ENCODE data around the gene SLC6A11. TPM values are rescaled to one million over a fixed set of nuclear protein-coding genes. Genes with fewer than 3 reads are reported as not detected.

SLC6A11 gene
- total and polyA plus RNA-seq, 2 of the 8 experiments (the other 6 are each of a cell fraction or from before 2014, with no cell fraction given) = 0.78 to 1.5 TPM

GRCh38 chr3:10988001-10988665, 172.1 kb downstream of the SLC6A11 start:
- Histone ChIP-seq H4K5ac (ENCODE audit: insufficient read length, low read depth, low read length) (no peak overlapping the region), H3K23me2 (ENCODE audit: low read depth, low read length) (peaks cover 5% of the 10 kb centered on the region; the same call in 1 of the 2 replicates), H3K9me3 (ENCODE audit: insufficient read depth in 2 of 2, low read depth in 1 of 2, low read length in 1 of 2) (no peaks in the 10 kb centered on the region), H2AFZ (ENCODE audit: low read length) (no peak overlapping the region), H2BK120ac (replicated peaks; ENCODE audit: low read depth, low read length) (no peak overlapping the region), H4K8ac (ENCODE audit: extremely low read depth, insufficient read depth, low read length) (no peak overlapping the region), H3K27ac (ENCODE audit: low read depth, low read length) (no peak overlapping the region), H2BK20ac (ENCODE audit: low read length) (no peak overlapping the region), H2AK5ac (ENCODE audit: low read depth, low read length) (no peak overlapping the region), H2BK12ac (ENCODE audit: low read depth, low read length) (no peak overlapping the region), H3K36me3 (ENCODE audit: control insufficient read depth in 2 of 4, insufficient read depth in 4 of 4, low read length in 3 of 4) (no peaks in the 10 kb centered on the region), H3K27me3 (replicated peaks in 1 of 4; ENCODE audit: control insufficient read depth in 3 of 4, extremely low read depth in 1 of 4, insufficient read depth in 3 of 4, low read length in 3 of 4) (peaks cover 3 to 15% (median 12%) of the 10 kb centered on the region in 4 experiments; a peak in 6 of 7 replicates), H2BK15ac (ENCODE audit: low read length) (no peak overlapping the region), H3K4me3 (ENCODE audit: extremely low read depth in 1 of 4, insufficient read depth in 2 of 4, low read depth in 3 of 4, low read length in 4 of 4) (no peak overlapping the region), H3K4me2 (ENCODE audit: insufficient read depth in 1 of 2, low read depth in 2 of 2, low read length in 2 of 2) (no peak overlapping the region), H3K18ac (ENCODE audit: extremely low read depth, low read length) (no peak overlapping the region), H3K4me1 (replicated peaks in 1 of 4; ENCODE audit: control insufficient read depth in 3 of 4, insufficient read depth in 4 of 4, low read length in 3 of 4) (peaks cover 2 to 7% (median 5%) of the 10 kb centered on the region in 4 experiments; a peak in 5 of 7 replicates), H4K20me1 (replicated peaks in 1 of 2; ENCODE audit: control insufficient read depth in 1 of 2, insufficient read depth in 2 of 2, low read length in 2 of 2) (no peaks in the 10 kb centered on the region), H3K23ac (ENCODE audit: insufficient read length) (no peak overlapping the region), H3K14ac (ENCODE audit: insufficient read length) (no peak overlapping the region), H2BK5ac (ENCODE audit: low read depth, low read length) (no peak overlapping the region), H3K4ac (replicated peaks; ENCODE audit: insufficient read length, low read depth, low read length) (no peak overlapping the region), H3K79me2 (ENCODE audit: control insufficient read depth in 1 of 2, insufficient read depth in 2 of 2, low read length in 2 of 2) (no peaks in the 10 kb centered on the region), H4K91ac (replicated peaks; ENCODE audit: insufficient read length, low read length) (no peak overlapping the region), H3K9ac (replicated peaks in 1 of 4; ENCODE audit: extremely low read depth in 1 of 4, low read depth in 3 of 4, low read length in 3 of 4) (no peak overlapping the region), H3K56ac (replicated peaks; ENCODE audit: insufficient read length, low read depth, low read length) (no peak overlapping the region), H3K79me1 (ENCODE audit: low read depth, low read length) (no peaks in the 10 kb centered on the region)
- DNase-seq (ENCODE audit: low read depth in 1 of 2, low spot score in 2 of 2) (no peak), FAIRE-seq (no peak)
- WGBS, 2 experiments (ENCODE audit: extremely low coverage in 1 of 2, insufficient coverage in 1 of 2, insufficient read length in 1 of 2, insufficient replicate concordance in 2 of 2, low coverage in 1 of 2, low lambda C conversion rate in 2 of 2, missing lambda C conversion rate in 1 of 2) = 86% methylated on average over 9 of the region's 9 CpGs; no CpG with 5 or more reads in 1 of the 2 experiments
- CTCF ChIA-PET (ENCODE audit: partially characterized antibody) = interaction anchor here (0.8 to 13.4 kb wide), 8 partner anchors 14 to 218 kb away, joined by 3 to 207 read pairs (median 4); no protein-coding TSS in a partner anchor
- POLR2A ChIA-PET (ENCODE audit: partially characterized antibody) = no interaction called here
- no peak for TF ChIP-seq MAFK (IDR thresholded peaks at IDR 0.05; ENCODE audit: low read depth, low read length)
- TF ChIP-seq SRF (IDR thresholded peaks at IDR 0.05; ENCODE audit: low read depth, low read length) = no peak
- TF ChIP-seq RFX5 (IDR thresholded peaks at IDR 0.05; ENCODE audit: borderline replicate concordance, low read depth, low read length) = no peak
- no peak for TF ChIP-seq ZNF274 (IDR thresholded peaks at IDR 0.05; ENCODE audit: borderline replicate concordance, extremely low read depth, low read length)
- TF ChIP-seq POU5F1 (IDR thresholded peaks at IDR 0.05; ENCODE audit: low read depth, low read length) = no peak
- TF ChIP-seq, protein P1, sequence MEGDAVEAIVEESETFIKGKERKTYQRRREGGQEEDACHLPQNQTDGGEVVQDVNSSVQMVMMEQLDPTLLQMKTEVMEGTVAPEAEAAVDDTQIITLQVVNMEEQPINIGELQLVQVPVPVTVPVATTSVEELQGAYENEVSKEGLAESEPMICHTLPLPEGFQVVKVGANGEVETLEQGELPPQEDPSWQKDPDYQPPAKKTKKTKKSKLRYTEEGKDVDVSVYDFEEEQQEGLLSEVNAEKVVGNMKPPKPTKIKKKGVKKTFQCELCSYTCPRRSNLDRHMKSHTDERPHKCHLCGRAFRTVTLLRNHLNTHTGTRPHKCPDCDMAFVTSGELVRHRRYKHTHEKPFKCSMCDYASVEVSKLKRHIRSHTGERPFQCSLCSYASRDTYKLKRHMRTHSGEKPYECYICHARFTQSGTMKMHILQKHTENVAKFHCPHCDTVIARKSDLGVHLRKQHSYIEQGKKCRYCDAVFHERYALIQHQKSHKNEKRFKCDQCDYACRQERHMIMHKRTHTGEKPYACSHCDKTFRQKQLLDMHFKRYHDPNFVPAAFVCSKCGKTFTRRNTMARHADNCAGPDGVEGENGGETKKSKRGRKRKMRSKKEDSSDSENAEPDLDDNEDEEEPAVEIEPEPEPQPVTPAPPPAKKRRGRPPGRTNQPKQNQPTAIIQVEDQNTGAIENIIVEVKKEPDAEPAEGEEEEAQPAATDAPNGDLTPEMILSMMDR (IDR thresholded peaks at IDR 0.05; ENCODE audit: control extremely low read depth in 1 of 3, insufficient read depth in 1 of 3, low read depth in 1 of 3, low read length in 3 of 3) = no peak
- TF ChIP-seq ASH2L (IDR thresholded peaks at IDR 0.05; ENCODE audit: low read length) = no peak
- no peak for TF ChIP-seq CHD2 (IDR thresholded peaks at IDR 0.05; ENCODE audit: low read length)
- TF ChIP-seq CTBP2 (IDR thresholded peaks at IDR 0.05; ENCODE audit: borderline replicate concordance, insufficient read depth, insufficient read length, low read length) = no peak
- no peak for TF ChIP-seq TCF12 (IDR thresholded peaks at IDR 0.05; ENCODE audit: low read depth, low read length)
- no peak for TF ChIP-seq HDAC6 (IDR thresholded peaks at IDR 0.05; ENCODE audit: low read depth, low read length)

Measured in H1 (cell line).